Sigmoid colon (tissue), 4 donors: ENCODE data around the gene NUMB.

Source experiments
- CTCF ChIP-seq, 4 experiments: fragments of 450-650 bp in 3 of 4; fragments of 200-600 bp in 1 of 4; IDR thresholded peaks; one replicate each; pipeline ENCODE4 v1.5.1; 2016 to 2019; ENCODE audit warnings: antibody characterized with exemption in 4 of 4, mild to moderate bottlenecking in 3 of 4, moderate library complexity in 2 of 4
- EP300 ChIP-seq, 4 donors: sonication (generic); formaldehyde crosslinking; IDR thresholded peaks; one replicate each; pipeline ENCODE4 v1.6.1; 2017; ENCODE audit warnings: antibody characterized with exemption in 4 of 4
- POLR2A ChIP-seq, 2 donors: fragments of 450-650 bp; IDR thresholded peaks; one replicate each; pipeline ENCODE4 v1.6.1; 2016; ENCODE audit warnings: antibody characterized with exemption in 2 of 2, mild to moderate bottlenecking in 2 of 2, moderate library complexity in 2 of 2
- POLR2AphosphoS5 ChIP-seq, 4 donors: sonication (generic); formaldehyde crosslinking; IDR thresholded peaks; one replicate each; pipeline ENCODE4 v1.6.1; 2017; ENCODE audit warnings: antibody characterized with exemption in 4 of 4

DNA sequence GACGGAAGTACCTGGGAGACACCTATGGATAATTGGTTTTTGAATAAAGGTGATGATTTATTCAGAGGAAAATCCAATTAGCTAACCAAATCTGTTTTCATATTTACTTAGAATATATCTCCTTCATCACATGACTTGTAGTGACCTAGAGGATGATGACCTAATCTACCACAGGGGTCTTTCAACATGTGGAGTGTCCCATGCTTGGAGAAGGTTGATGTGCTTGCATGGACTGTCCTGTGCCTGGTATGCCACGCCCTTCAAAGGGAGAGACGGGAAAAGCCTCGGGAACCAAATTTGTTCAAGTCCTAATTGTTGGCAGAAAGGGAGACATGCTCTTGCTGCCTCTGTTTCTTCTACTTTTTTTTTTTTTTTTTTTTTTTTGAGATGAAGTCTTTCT lies 232.8 kb downstream of the NUMB start:
- TF ChIP-seq POLR2A (IDR thresholded peaks at IDR 0.05), result no peak
- no peak for TF ChIP-seq CTCF (IDR thresholded peaks at IDR 0.05)
- no peak for TF ChIP-seq POLR2AphosphoS5 (IDR thresholded peaks at IDR 0.05)
- no peak for TF ChIP-seq EP300 (IDR thresholded peaks at IDR 0.05)
